Measurements from ENCODE around the gene BFSP2. TPM values are rescaled to one million over a fixed set of nuclear protein-coding genes. Genes with fewer than 3 reads are reported as not detected.

Gene BFSP2
- total RNA-seq, 1 donor from 2014 or later, result not detected

- no peak for DNase-seq (ENCODE audit: low spot score)
Observed at GRCh38 chr3:133440652-133441051, 40.8 kb downstream of the BFSP2 start.

GRCh38 chr3:133441867-133442270 lies 42.0 kb downstream of the BFSP2 start:
- intact Hi-C loops (cut with micrococcal nuclease), result loop anchor here (1.0 to 10.0 kb wide), 5 partner anchors 50 to 1043 kb away; partner anchors contain the start of genes ANAPC13, CDV3, CEP63 and SRPRB
- Mint-ChIP-seq H3K4me3 (peak overlapping the region; percentile 81), H3K9me3 (peaks cover 9% of the 10 kb centered on the region), H3K27me3 (ENCODE audit: insufficient read depth) (no peaks in the 10 kb centered on the region), H3K4me1 (ENCODE audit: low read depth) (peaks cover 35% of the 10 kb centered on the region), H3K27ac (peak overlapping the region; percentile 96), H3K36me3 (ENCODE audit: low read depth) (peaks cover 8% of the 10 kb centered on the region)
- DNase-seq (ENCODE audit: low spot score), result peak; percentile 22

More at GRCh38 chr3:133440652-133441051, 40.8 kb downstream of the BFSP2 start:
- peaks cover 8% of the 10 kb centered on the region for H3K36me3 Mint-ChIP-seq (ENCODE audit: low read depth)
- intact Hi-C loops (cut with micrococcal nuclease), result loop anchor here (5.0 to 10.0 kb wide), 3 partner anchors 367 to 1044 kb away; partner anchors contain the start of genes ANAPC13, CEP63 and SRPRB
- H3K27me3 Mint-ChIP-seq (ENCODE audit: insufficient read depth), result peaks cover under 1% of the 10 kb centered on the region
- H3K9me3 Mint-ChIP-seq, result peaks cover 9% of the 10 kb centered on the region
- H3K27ac Mint-ChIP-seq, result no peak overlapping the region
- peaks cover 35% of the 10 kb centered on the region for H3K4me1 Mint-ChIP-seq (ENCODE audit: low read depth)
- no peak overlapping the region for H3K4me3 Mint-ChIP-seq

GRCh38 chr3:133442518-133442917 lies 42.7 kb downstream of the BFSP2 start:
- DNase-seq (ENCODE audit: low spot score), result no peak

GRCh38 chr3:133443649-133444422 lies 44.0 kb downstream of the BFSP2 start:
- Mint-ChIP-seq H3K9me3 (peaks cover 9% of the 10 kb centered on the region), H3K27ac (no peak overlapping the region), H3K27me3 (ENCODE audit: insufficient read depth) (no peaks in the 10 kb centered on the region), H3K36me3 (ENCODE audit: low read depth) (peaks cover 8% of the 10 kb centered on the region), H3K4me3 (no peak overlapping the region), H3K4me1 (ENCODE audit: low read depth) (peaks cover 43% of the 10 kb centered on the region)
- no peak for DNase-seq (ENCODE audit: low spot score)
- intact Hi-C loops (cut with micrococcal nuclease), result loop anchor here (5.0 to 10.0 kb wide), 3 partner anchors 363 to 1041 kb away; partner anchors contain the start of genes ANAPC13, CEP63 and SRPRB

More at GRCh38 chr3:133442518-133442917, 42.7 kb downstream of the BFSP2 start:
- peak overlapping the region; percentile 81 for H3K4me3 Mint-ChIP-seq
- H3K27ac Mint-ChIP-seq, result peak overlapping the region; percentile 96
- intact Hi-C loops (cut with micrococcal nuclease), result loop anchor here (1.0 to 10.0 kb wide), 5 partner anchors 50 to 1042 kb away; partner anchors contain the start of genes ANAPC13, CDV3, CEP63 and SRPRB
- H3K9me3 Mint-ChIP-seq, result peaks cover 9% of the 10 kb centered on the region
- peaks cover 8% of the 10 kb centered on the region for H3K36me3 Mint-ChIP-seq (ENCODE audit: low read depth)
- no peaks in the 10 kb centered on the region for H3K27me3 Mint-ChIP-seq (ENCODE audit: insufficient read depth)
- peaks cover 35% of the 10 kb centered on the region for H3K4me1 Mint-ChIP-seq (ENCODE audit: low read depth)

- H3K27me3 Mint-ChIP-seq (ENCODE audit: insufficient read depth), result no peaks in the 10 kb centered on the region
- H3K27ac Mint-ChIP-seq, result no peak overlapping the region
- H3K36me3 Mint-ChIP-seq (ENCODE audit: low read depth), result peaks cover 8% of the 10 kb centered on the region
- H3K4me3 Mint-ChIP-seq, result no peak overlapping the region
- no peak for DNase-seq (ENCODE audit: low spot score)
- H3K9me3 Mint-ChIP-seq, result peaks cover 6% of the 10 kb centered on the region
- intact Hi-C loops (cut with micrococcal nuclease), result loop anchor here (5.0 to 10.0 kb wide), 3 partner anchors 363 to 1040 kb away; partner anchors contain the start of genes ANAPC13, CEP63 and SRPRB
- H3K4me1 Mint-ChIP-seq (ENCODE audit: low read depth), result peaks cover 49% of the 10 kb centered on the region
Observed at GRCh38 chr3:133444423-133444774, 44.5 kb downstream of the BFSP2 start.

- Mint-ChIP-seq H3K4me3 (no peak overlapping the region), H3K27me3 (ENCODE audit: insufficient read depth) (no peaks in the 10 kb centered on the region), H3K9me3 (no peaks in the 10 kb centered on the region), H3K27ac (no peak overlapping the region), H3K4me1 (ENCODE audit: low read depth) (peaks cover 56% of the 10 kb centered on the region), H3K36me3 (ENCODE audit: low read depth) (peaks cover 3% of the 10 kb centered on the region)
- no peak for DNase-seq (ENCODE audit: low spot score)
- intact Hi-C loops (cut with micrococcal nuclease), result loop anchor here (10.0 kb wide), 1 partner anchor 1040 kb away; the partner anchor contains the start of genes ANAPC13 and CEP63
Observed at GRCh38 chr3:133445108-133445507, 45.3 kb downstream of the BFSP2 start.

DNA sequence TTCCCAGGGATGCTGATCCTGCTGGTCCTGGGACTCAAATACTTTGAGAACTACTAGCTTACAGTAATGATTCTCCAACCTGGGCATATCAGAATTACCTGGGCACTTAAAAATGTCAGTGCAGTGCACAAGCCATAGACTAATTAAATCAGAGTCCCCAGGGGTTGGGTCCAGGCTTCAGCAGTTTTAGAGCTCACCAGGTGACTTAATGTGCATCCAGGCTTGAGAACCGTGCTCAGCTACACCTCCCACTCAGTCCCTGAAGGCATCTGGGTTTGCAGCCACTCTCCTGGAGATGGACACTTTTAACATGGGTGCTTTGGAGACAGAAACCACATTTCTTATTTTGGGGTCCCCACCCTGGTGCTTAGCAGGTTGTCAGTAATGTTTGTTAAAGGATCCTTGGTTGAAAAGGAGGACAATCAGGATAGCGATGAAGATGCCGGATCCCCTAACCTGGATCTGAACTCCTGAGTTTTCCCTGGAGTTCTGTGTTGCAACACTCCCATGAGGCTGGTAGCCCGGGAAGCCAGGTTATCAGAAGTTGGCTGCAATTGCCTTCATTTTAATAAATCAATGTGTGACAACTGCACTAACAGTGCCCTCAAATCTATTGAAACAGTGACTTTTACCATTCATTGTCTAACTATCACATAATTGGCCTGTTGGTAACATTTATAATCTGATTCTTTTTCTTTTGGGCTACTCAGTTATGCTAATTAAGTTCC lies 48.1 kb downstream of the BFSP2 start:
- peaks cover 41% of the 10 kb centered on the region for H3K4me1 Mint-ChIP-seq (ENCODE audit: low read depth)
- peak overlapping the region; percentile 34 for H3K4me3 Mint-ChIP-seq
- no peak for DNase-seq (ENCODE audit: low spot score)
- no peaks in the 10 kb centered on the region for H3K9me3 Mint-ChIP-seq
- peak overlapping the region; percentile 80 for H3K27ac Mint-ChIP-seq
- H3K27me3 Mint-ChIP-seq (ENCODE audit: insufficient read depth), result peaks cover 2% of the 10 kb centered on the region
- intact Hi-C loops (cut with micrococcal nuclease), result loop anchor here (1.0 to 10.0 kb wide), 7 partner anchors 9 to 1037 kb away; partner anchors contain the start of genes ANAPC13, CDV3 and CEP63
- no peaks in the 10 kb centered on the region for H3K36me3 Mint-ChIP-seq (ENCODE audit: low read depth)

- Mint-ChIP-seq H3K9me3 (no peaks in the 10 kb centered on the region), H3K36me3 (ENCODE audit: low read depth) (no peaks in the 10 kb centered on the region), H3K4me1 (ENCODE audit: low read depth) (peaks cover 34% of the 10 kb centered on the region), H3K4me3 (peak overlapping the region; percentile 34), H3K27ac (peak overlapping the region; percentile 80), H3K27me3 (ENCODE audit: insufficient read depth) (peaks cover 2% of the 10 kb centered on the region)
- DNase-seq (ENCODE audit: low spot score), result peak; percentile 22
- intact Hi-C loops (cut with micrococcal nuclease), result loop anchor here (1.0 to 10.0 kb wide), 7 partner anchors 9 to 1036 kb away; partner anchors contain the start of genes ANAPC13, CDV3 and CEP63
Observed at GRCh38 chr3:133448478-133449122, 48.7 kb downstream of the BFSP2 start.

DNA sequence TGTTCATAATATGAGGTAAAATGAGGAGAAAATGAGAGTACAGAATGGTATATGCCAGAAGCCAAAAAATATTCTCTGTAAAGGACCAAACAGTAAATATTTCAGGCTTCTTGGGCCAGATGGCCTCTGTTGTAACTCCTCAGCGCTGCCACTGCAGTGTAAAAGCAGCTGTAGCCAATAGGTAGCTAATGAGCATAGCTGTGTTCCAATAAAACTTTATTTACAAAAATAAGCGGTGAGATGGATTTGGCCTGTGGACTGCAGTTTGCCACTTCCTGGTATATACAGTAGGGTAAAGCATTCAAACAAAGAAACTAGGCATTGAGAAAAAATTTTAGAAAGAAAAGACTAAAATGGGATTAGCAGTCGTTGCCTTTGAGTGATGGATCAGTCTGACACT lies 51.5 kb downstream of the BFSP2 start:
- Mint-ChIP-seq H3K27me3 (ENCODE audit: insufficient read depth) (peaks cover 4% of the 10 kb centered on the region), H3K4me3 (no peak overlapping the region), H3K27ac (no peak overlapping the region), H3K36me3 (ENCODE audit: low read depth) (no peaks in the 10 kb centered on the region), H3K9me3 (no peaks in the 10 kb centered on the region), H3K4me1 (ENCODE audit: low read depth) (peaks cover 25% of the 10 kb centered on the region)
- intact Hi-C loops (cut with micrococcal nuclease), result no loop called here
- DNase-seq (ENCODE audit: low spot score), result no peak

DNA sequence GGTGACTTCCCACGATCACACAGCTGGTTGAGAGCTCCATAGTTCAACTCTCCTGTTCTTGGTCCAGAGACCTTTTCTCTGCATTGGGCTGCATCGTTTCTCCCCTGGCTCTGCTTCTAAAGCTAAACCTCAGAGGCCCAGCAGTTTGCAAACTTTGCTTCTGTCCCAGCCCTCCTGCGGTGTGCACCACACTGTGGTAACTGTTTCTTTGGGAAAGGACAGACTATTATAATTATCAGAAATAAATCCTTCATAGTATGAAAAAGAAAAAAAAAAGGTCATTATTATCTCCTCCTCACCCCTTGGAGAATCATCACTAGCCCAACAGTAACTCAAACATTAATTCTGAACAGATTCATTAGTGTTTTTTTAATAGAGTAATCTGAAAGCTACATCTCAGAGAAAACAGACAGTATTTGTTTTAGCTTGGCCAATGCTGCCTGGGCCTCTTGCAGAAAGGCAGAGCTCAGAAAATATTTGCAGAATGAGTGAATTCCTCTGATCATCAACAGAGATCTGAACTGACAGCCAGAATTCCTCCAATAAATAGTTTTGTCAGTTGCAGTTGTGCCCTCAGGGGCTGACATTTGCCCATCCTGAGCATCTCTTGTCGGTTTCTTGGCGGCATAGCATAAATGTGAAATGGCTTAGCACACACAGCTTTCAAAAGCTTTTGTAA lies 52.9 kb downstream of the BFSP2 start:
- Mint-ChIP-seq H3K4me1 (ENCODE audit: low read depth) (peaks cover 25% of the 10 kb centered on the region), H3K4me3 (no peak overlapping the region), H3K27me3 (ENCODE audit: insufficient read depth) (peaks cover 4% of the 10 kb centered on the region), H3K9me3 (no peaks in the 10 kb centered on the region), H3K27ac (no peak overlapping the region), H3K36me3 (ENCODE audit: low read depth) (no peaks in the 10 kb centered on the region)
- DNase-seq (ENCODE audit: low spot score), result no peak
- intact Hi-C loops (cut with micrococcal nuclease), result no loop called here

- intact Hi-C loops (cut with micrococcal nuclease), result no loop called here
- Mint-ChIP-seq H3K27me3 (ENCODE audit: insufficient read depth) (peaks cover 4% of the 10 kb centered on the region), H3K4me1 (ENCODE audit: low read depth) (peaks cover 21% of the 10 kb centered on the region), H3K36me3 (ENCODE audit: low read depth) (no peaks in the 10 kb centered on the region), H3K9me3 (no peaks in the 10 kb centered on the region), H3K4me3 (no peak overlapping the region), H3K27ac (no peak overlapping the region)
- no peak for DNase-seq (ENCODE audit: low spot score)
Observed at GRCh38 chr3:133453383-133453782, 53.5 kb downstream of the BFSP2 start.

DNA sequence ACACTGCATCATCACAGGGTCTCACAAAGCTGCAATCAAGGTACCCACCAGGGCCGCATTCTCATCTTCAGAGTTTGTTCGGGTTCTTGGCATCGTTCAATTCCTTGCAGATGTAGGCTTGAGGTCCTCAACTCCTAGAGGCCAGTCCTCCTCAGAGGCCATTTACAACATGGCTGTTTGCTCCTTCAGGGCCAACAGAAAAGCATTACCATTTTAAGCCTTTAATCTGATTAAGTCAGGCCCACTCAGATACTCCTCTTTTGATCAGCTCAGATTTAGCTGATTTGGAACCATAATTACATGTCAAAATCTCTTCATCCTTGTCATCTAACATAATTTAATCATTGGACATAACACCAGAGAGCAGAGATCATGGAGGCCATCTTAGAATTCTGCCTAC lies 55.4 kb downstream of the BFSP2 start:
- peaks cover 4% of the 10 kb centered on the region for H3K27me3 Mint-ChIP-seq (ENCODE audit: insufficient read depth)
- H3K27ac Mint-ChIP-seq, result no peak overlapping the region
- no peaks in the 10 kb centered on the region for H3K9me3 Mint-ChIP-seq
- H3K36me3 Mint-ChIP-seq (ENCODE audit: low read depth), result no peaks in the 10 kb centered on the region
- H3K4me3 Mint-ChIP-seq, result no peak overlapping the region
- intact Hi-C loops (cut with micrococcal nuclease), result no loop called here
- no peak for DNase-seq (ENCODE audit: low spot score)
- peaks cover 2% of the 10 kb centered on the region for H3K4me1 Mint-ChIP-seq (ENCODE audit: low read depth)

Data from activated T-helper 1 cell treated with anti-CD3 and anti-CD28 coated beads, Interleukin-12 subunit alpha, Interleukin-12 subunit beta, Interleukin-2, Interleukin-4 antibody, amounts not matched to agents 30 ng/mL and 10 ng/mL and 1 ng/mL, durations not matched to agents 14 hours and 24 hours and 36 hours (primary cell).